Suprapubic skin (tissue), 4 donors: ENCODE results near the gene CCDC127.

Experiments
- EP300 ChIP-seq: sonication (generic); formaldehyde crosslinking; IDR thresholded peaks from one replicate; pipeline ENCODE4 v1.6.1; 2017; ENCODE audit warnings: antibody characterized with exemption
- POLR2A ChIP-seq, 2 donors: fragments of 450-650 bp; IDR thresholded peaks; one replicate each; pipeline ENCODE4 v1.6.1; 2017; ENCODE audit warnings: antibody characterized with exemption in 2 of 2, mild to moderate bottlenecking in 2 of 2, moderate library complexity in 2 of 2
- POLR2AphosphoS5 ChIP-seq, 3 donors: sonication (generic); formaldehyde crosslinking; IDR thresholded peaks; one replicate each; pipeline ENCODE4 v1.6.1; 2017; ENCODE audit warnings: antibody characterized with exemption in 3 of 3
- TF ChIP-seq, protein P1 (sequence below), 2 donors: fragments of 200-600 bp in 1 of 2; fragments of 450-650 bp in 1 of 2; sonication (generic) in 1 of 2; IDR thresholded peaks; one replicate each; pipeline ENCODE4 v1.5.1; 2016 to 2019; ENCODE audit warnings: antibody characterized with exemption in 2 of 2, mild to moderate bottlenecking in 1 of 2, moderate library complexity in 1 of 2

GRCh38 chr5:201672-202071 is 16.3 kb downstream of the CCDC127 start:
- TF ChIP-seq, protein P1, sequence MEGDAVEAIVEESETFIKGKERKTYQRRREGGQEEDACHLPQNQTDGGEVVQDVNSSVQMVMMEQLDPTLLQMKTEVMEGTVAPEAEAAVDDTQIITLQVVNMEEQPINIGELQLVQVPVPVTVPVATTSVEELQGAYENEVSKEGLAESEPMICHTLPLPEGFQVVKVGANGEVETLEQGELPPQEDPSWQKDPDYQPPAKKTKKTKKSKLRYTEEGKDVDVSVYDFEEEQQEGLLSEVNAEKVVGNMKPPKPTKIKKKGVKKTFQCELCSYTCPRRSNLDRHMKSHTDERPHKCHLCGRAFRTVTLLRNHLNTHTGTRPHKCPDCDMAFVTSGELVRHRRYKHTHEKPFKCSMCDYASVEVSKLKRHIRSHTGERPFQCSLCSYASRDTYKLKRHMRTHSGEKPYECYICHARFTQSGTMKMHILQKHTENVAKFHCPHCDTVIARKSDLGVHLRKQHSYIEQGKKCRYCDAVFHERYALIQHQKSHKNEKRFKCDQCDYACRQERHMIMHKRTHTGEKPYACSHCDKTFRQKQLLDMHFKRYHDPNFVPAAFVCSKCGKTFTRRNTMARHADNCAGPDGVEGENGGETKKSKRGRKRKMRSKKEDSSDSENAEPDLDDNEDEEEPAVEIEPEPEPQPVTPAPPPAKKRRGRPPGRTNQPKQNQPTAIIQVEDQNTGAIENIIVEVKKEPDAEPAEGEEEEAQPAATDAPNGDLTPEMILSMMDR (IDR thresholded peaks at IDR 0.05), result no peak
- TF ChIP-seq EP300, result no peak
- TF ChIP-seq POLR2AphosphoS5 (IDR thresholded peaks at IDR 0.05), result no peak
- no peak for TF ChIP-seq POLR2A (IDR thresholded peaks at IDR 0.05)
